ENCODE measurements around the gene EDC4. TPM values are rescaled to one million over a fixed set of nuclear protein-coding genes. Genes with fewer than 3 reads are reported as not detected.
A peak's percentile ranks its signal among the peaks of the same experiment; 100 is the strongest.

The EDC4 gene
- total RNA-seq, 1 donor from 2014 or later, result 48.8 TPM

DNA sequence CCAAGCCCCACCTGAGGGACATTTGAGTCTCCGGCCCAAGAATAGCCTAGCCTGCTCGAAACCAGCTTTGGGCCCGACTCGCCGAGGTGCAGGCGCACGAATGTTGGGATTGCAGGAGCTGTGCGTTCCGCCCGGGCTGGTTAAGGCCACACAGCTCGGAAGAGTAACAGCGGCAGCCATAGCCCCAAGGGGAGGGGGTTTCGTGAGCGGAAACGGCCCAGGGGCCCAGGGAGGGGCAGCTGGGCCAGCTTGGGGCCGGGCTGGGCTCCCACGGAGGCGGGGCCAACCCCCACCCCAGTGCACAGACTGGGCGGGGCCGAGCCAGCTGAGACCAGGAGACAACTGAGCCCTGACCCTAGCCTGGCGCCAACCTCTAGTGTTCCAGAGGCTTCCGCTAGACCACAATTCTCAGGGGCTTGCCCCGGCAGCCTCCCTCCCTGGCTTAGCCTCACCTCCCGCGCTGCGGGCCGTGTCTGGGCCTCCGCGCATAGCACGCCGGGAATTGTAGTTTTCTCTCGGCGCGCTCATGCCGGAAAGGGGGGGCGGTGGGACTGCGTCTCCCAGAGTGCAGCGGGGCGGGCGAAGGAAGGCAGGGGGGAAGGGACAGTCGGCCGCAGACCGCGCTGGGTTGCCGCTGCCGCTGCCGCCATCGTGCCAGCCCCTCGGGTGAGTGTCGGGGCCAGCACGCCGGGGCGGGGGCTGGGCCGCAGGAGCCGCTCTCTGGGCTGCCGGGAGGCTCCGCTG lies 26.4 kb upstream of the EDC4 start, which contains the start of gene NUTF2:
Gene NUTF2 (plus strand): TSS at position 614 of the 744 bp plus-strand sequence. CDS start 18,198 bp downstream, outside the sequence.
- Histone ChIP-seq H3K4me1 (peaks cover 45% of the 10 kb centered on the region), H3K27me3 (no peaks in the 10 kb centered on the region), H3K9me3 (no peaks in the 10 kb centered on the region), H3K36me3 (no peaks in the 10 kb centered on the region), H3K4me3 (peak within 1 kb of the TSS; percentile 100), H3K27ac (peak within 1 kb of the TSS; percentile 88)
- intact Hi-C loops (cut with DNase I), result no loop called here
- TF ChIP-seq CTCF (IDR thresholded peaks at IDR 0.05), result no peak
- ATAC-seq, result peak; percentile 89
- DNase-seq, result peak; percentile 98

DNA sequence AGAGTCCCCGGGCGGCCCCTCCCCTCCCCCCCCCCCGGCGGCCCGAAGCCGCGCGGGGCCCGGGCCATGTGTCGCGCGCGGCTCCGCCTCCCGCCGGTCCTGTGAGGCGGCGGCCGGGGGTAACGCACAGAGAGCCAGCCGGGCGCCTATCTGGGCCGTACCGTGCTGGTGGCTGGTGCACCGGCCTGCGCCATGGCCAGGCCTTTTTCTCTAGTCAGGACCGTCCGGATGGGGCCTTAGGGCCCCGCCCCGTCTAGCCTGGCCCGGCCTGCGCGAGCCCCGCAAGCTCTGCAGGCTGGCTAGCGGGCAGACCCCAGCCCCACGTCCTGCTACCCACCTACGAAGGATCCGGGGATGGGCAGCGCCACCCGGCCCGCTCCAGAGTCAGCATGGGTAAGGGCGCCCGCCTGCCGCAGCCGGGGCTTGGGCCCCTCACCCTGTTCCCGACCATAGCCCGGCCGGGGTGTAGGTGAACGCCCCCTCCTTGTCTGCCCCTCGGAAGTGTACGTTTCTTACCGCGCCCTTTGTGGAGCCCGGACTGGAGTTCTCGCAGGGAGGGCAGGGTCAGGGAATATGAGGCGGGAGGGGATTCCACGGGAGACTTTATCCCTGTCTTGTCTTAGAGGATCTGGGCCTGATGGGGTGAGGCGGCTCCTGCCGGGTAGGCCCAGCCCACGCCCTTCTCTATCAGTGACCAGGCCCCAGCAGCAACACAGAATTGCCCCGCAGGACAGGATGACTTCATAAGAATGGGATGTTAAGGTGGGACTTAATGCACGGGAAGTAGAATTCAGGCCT lies 25.6 kb upstream of the EDC4 start, which contains the start of gene CENPT:
Gene CENPT (minus strand): TSS at position 630 of the 798 bp plus-strand sequence. CDS start 13,834 bp downstream, outside the sequence.
- intact Hi-C loops (cut with DNase I), result no loop called here
- no peaks in the 10 kb centered on the region for H3K36me3 ChIP-seq
- peaks cover 45% of the 10 kb centered on the region for H3K4me1 ChIP-seq
- no peak for TF ChIP-seq CTCF (IDR thresholded peaks at IDR 0.05)
- H3K27me3 ChIP-seq, result no peaks in the 10 kb centered on the region
- ATAC-seq (peak; percentile 78), DNase-seq (peak; percentile 90)
- peak within 1 kb of the TSS; percentile 100 for H3K4me3 ChIP-seq
- peak within 1 kb of the TSS; percentile 88 for H3K27ac ChIP-seq
- H3K9me3 ChIP-seq, result no peaks in the 10 kb centered on the region

- Histone ChIP-seq H3K4me3 (peak overlapping the region; percentile 100), H3K9me3 (no peaks in the 10 kb centered on the region), H3K27me3 (no peaks in the 10 kb centered on the region), H3K4me1 (peaks cover 44% of the 10 kb centered on the region), H3K36me3 (no peaks in the 10 kb centered on the region), H3K27ac (peak overlapping the region; percentile 88)
- intact Hi-C loops (cut with DNase I), result no loop called here
- TF ChIP-seq CTCF (IDR thresholded peaks at IDR 0.05), result no peak
- ATAC-seq (no peak), DNase-seq (no peak)
These were observed 24.7 kb upstream of the EDC4 start for GRCh38 chr16:67848118-67848517.

- Histone ChIP-seq H3K27ac (no peak overlapping the region), H3K27me3 (no peaks in the 10 kb centered on the region), H3K4me1 (peaks cover 23% of the 10 kb centered on the region), H3K36me3 (no peaks in the 10 kb centered on the region), H3K9me3 (no peaks in the 10 kb centered on the region), H3K4me3 (no peak overlapping the region)
- intact Hi-C loops (cut with DNase I), result no loop called here
- DNase-seq (no peak), ATAC-seq (no peak)
- no peak for TF ChIP-seq CTCF (IDR thresholded peaks at IDR 0.05)
These were observed 19.2 kb upstream of the EDC4 start for GRCh38 chr16:67853670-67854069.

DNA sequence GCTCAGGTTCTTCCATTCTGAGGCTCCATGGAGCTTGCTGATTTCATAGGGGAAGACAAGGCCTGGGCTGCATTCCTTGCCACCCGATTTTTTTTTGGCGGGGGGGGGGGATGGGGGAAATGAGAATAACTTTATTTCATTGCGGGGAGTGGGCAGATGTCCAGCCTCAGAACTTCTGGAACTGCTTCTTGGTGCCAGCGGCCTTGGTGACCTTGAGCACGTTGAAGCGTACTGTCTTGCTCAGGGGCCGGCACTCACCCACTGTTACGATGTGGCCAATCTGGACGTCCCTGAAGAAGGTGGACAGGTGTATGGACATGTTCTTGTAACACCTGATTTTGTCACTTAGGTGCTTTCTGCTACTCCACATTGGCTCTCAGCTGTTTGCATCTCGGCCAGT lies 17.1 kb upstream of the EDC4 start:
- Histone ChIP-seq H3K36me3 (peaks cover 4% of the 10 kb centered on the region), H3K9me3 (no peaks in the 10 kb centered on the region), H3K27ac (no peak overlapping the region), H3K27me3 (no peaks in the 10 kb centered on the region), H3K4me3 (no peak overlapping the region), H3K4me1 (peaks cover 20% of the 10 kb centered on the region)
- intact Hi-C loops (cut with DNase I), result no loop called here
- DNase-seq (no peak), ATAC-seq (no peak)
- no peak for TF ChIP-seq CTCF (IDR thresholded peaks at IDR 0.05)
